Measurements from ENCODE around the gene MRPL53. TPM values are rescaled to one million over a fixed set of nuclear protein-coding genes. Genes with fewer than 3 reads are reported as not detected.

MRPL53 gene
- polyA plus RNA-seq, 3 donors = 48.6 to 133 (median 106) TPM

DNA sequence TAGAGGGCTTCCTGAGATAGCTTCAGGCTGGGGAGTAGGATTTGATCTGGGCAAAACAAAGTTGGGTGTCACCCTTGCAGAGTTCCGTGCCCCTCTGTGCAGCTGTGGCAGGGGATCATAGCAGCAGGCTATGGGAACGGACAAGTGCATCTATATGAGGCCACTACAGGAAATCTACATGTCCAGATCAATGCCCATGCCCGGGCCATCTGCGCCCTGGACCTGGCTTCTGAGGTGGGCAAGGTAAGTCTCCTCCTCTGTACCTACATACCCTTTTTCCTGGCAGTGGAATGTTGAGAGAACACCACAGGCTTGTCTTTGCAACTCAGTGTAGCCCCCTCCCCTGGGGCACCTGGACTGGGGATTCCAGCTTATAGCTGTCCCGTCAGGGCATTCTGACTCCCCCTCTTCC lies 47.5 kb downstream of the MRPL53 start:
- Mint-ChIP-seq H3K4me1 (peaks cover 22% of the 10 kb centered on the region), H3K36me3 (peaks cover 0 to 3% of the 10 kb centered on the region in 2 donors), H3K4me3 (no peak overlapping the region), H3K27ac (no peak overlapping the region), H3K27me3 (ENCODE audit: low read depth in 3 of 3) (peaks cover 1 to 5% (median 4%) of the 10 kb centered on the region in 3 donors), H3K9me3 (no peaks in the 10 kb centered on the region)
- Histone ChIP-seq H3K9me3 (replicated peaks in 1 of 2; ENCODE audit: control insufficient read depth in 1 of 2, insufficient read depth in 1 of 2, low read length in 2 of 2) (no peaks in the 10 kb centered on the region), H3K4me2 (replicated peaks; ENCODE audit: extremely low read depth, low read length, poor library complexity, severe bottlenecking) (no peak overlapping the region), H3K27me3 (ENCODE audit: control insufficient read depth in 2 of 2, insufficient read depth in 2 of 2, low read length in 2 of 2) (no peaks in the 10 kb centered on the region), H2AFZ (ENCODE audit: insufficient read depth, low read depth, low read length, poor library complexity, severe bottlenecking) (no peak overlapping the region), H3K36me3 (replicated peaks in 1 of 2; ENCODE audit: control insufficient read depth in 1 of 2, insufficient read depth in 2 of 2, low read length in 2 of 2) (no peaks in the 10 kb centered on the region), H3K79me2 (ENCODE audit: insufficient read depth, low read length) (no peaks in the 10 kb centered on the region), H3K4me1 (ENCODE audit: control insufficient read depth in 1 of 2, insufficient read depth in 2 of 2, low read length in 2 of 2) (peaks cover 20 to 24% of the 10 kb centered on the region in 2 donors), H3K4me3 (replicated peaks in 1 of 3; ENCODE audit: low read depth in 2 of 3, low read length in 3 of 3) (no peak overlapping the region), H3K27ac (ENCODE audit: low read depth in 1 of 2, low read length in 2 of 2) (no peak overlapping the region), H3K9ac (ENCODE audit: insufficient read depth, low read length, poor library complexity, severe bottlenecking) (no peak overlapping the region), H4K20me1 (ENCODE audit: insufficient read depth, low read length) (no peaks in the 10 kb centered on the region)
- DNase-seq = no peak
- 83% methylated on average over 2 of the region's 5 CpGs for WGBS (ENCODE audit: insufficient coverage)
- TF ChIP-seq, protein P1, sequence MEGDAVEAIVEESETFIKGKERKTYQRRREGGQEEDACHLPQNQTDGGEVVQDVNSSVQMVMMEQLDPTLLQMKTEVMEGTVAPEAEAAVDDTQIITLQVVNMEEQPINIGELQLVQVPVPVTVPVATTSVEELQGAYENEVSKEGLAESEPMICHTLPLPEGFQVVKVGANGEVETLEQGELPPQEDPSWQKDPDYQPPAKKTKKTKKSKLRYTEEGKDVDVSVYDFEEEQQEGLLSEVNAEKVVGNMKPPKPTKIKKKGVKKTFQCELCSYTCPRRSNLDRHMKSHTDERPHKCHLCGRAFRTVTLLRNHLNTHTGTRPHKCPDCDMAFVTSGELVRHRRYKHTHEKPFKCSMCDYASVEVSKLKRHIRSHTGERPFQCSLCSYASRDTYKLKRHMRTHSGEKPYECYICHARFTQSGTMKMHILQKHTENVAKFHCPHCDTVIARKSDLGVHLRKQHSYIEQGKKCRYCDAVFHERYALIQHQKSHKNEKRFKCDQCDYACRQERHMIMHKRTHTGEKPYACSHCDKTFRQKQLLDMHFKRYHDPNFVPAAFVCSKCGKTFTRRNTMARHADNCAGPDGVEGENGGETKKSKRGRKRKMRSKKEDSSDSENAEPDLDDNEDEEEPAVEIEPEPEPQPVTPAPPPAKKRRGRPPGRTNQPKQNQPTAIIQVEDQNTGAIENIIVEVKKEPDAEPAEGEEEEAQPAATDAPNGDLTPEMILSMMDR (IDR thresholded peaks at IDR 0.05) = no peak
- intact Hi-C loops (cut with micrococcal nuclease) = no loop called here

DNA sequence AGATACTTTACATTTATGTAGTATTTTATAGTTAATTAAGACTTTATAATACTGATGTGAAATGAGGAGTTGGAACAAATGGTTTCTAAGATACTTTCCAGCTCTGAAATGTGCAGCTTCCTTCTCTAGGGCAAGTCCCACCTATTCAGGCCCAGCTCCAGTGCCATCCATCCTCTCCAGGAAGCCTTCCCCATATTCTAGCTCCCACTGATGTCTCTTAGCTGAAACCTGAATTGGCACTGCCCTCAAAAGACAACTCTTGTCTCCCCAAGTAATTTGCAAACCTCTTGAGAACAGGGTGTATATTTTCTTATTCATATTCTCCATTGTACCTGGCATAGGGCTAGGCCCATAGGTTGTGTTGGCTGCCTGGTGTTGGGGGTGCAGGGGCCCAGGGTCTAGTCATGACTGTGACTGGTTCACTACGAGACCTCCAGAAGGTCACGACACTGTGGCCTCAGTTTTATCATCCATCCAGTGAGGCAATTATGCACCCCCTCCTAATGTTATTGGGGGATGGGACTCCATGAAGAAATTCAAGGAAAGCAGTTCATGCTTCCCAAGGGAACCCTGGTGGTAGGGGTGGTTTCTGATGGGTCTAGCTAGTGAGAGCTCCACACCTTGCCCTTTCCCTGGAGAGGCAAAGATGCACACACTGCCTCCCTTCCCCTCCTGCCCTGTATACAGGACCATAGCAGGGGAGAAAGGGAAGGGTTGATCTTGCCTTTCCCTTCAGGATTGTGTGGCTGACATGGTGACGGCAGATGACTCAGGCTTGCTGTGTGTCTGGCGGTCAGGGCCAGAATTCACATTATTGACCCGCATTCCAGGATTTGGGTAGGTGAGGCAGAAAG lies 48.1 kb downstream of the MRPL53 start:
- H3K4me1 Mint-ChIP-seq = peaks cover 28% of the 10 kb centered on the region
- Histone ChIP-seq H3K4me3 (replicated peaks in 1 of 3; ENCODE audit: low read depth in 2 of 3, low read length in 3 of 3) (no peak overlapping the region), H2AFZ (ENCODE audit: insufficient read depth, low read depth, low read length, poor library complexity, severe bottlenecking) (no peak overlapping the region), H4K20me1 (ENCODE audit: insufficient read depth, low read length) (no peaks in the 10 kb centered on the region), H3K4me2 (replicated peaks; ENCODE audit: extremely low read depth, low read length, poor library complexity, severe bottlenecking) (no peak overlapping the region), H3K79me2 (ENCODE audit: insufficient read depth, low read length) (no peaks in the 10 kb centered on the region), H3K27ac (ENCODE audit: low read depth in 1 of 2, low read length in 2 of 2) (no peak overlapping the region), H3K4me1 (ENCODE audit: control insufficient read depth in 1 of 2, insufficient read depth in 2 of 2, low read length in 2 of 2) (peaks cover 26 to 31% of the 10 kb centered on the region in 2 donors), H3K27me3 (ENCODE audit: control insufficient read depth in 2 of 2, insufficient read depth in 2 of 2, low read length in 2 of 2) (no peaks in the 10 kb centered on the region), H3K36me3 (replicated peaks in 1 of 2; ENCODE audit: control insufficient read depth in 1 of 2, insufficient read depth in 2 of 2, low read length in 2 of 2) (no peaks in the 10 kb centered on the region), H3K9ac (ENCODE audit: insufficient read depth, low read length, poor library complexity, severe bottlenecking) (no peak overlapping the region), H3K9me3 (replicated peaks in 1 of 2; ENCODE audit: control insufficient read depth in 1 of 2, insufficient read depth in 1 of 2, low read length in 2 of 2) (no peaks in the 10 kb centered on the region)
- 90% methylated on average over 3 of the region's 5 CpGs for WGBS (ENCODE audit: insufficient coverage)
- TF ChIP-seq, protein P1 (IDR thresholded peaks at IDR 0.05) = no peak
- no peak overlapping the region for H3K27ac Mint-ChIP-seq
- H3K27me3 Mint-ChIP-seq (ENCODE audit: low read depth in 3 of 3) = peaks cover 1 to 5% (median 4%) of the 10 kb centered on the region in 3 donors
- no peak overlapping the region for H3K4me3 Mint-ChIP-seq
- DNase-seq = no peak
- peaks cover 0 to 3% of the 10 kb centered on the region in 2 donors for H3K36me3 Mint-ChIP-seq
- no peaks in the 10 kb centered on the region for H3K9me3 Mint-ChIP-seq
- intact Hi-C loops (cut with micrococcal nuclease) = no loop called here

Data from CD14-positive monocyte (primary cell).